HCT116 (cell line): ENCODE data around the gene TRAPPC12.

Experiments used
- CTCF ChIP-seq, 3 experiments: fragments of 200-600 bp in 1 of 3; sonication (generic) in 1 of 3; IDR thresholded peaks in 2 of 3; conservative IDR thresholded peaks in 1 of 3; 2 replicates each; pipeline ENCODE4 v1.5.1; 2012 to 2017; ENCODE audit warnings: low read depth in 2 of 3, low read length in 2 of 3, antibody characterized with exemption in 1 of 3, borderline replicate concordance in 1 of 3, control low read depth in 1 of 3, mild to moderate bottlenecking in 1 of 3, mixed read lengths in 1 of 3, mixed run types in 1 of 3, moderate library complexity in 1 of 3; ENCODE audit not compliant: insufficient read depth in 1 of 3
- EZH2 ChIP-seq: fragments of 200-600 bp; sonication (generic); IDR thresholded peaks from 2 replicates; pipeline ENCODE4 v1.6.1; 2017; ENCODE audit warnings: antibody characterized with exemption, mixed run types
- POLR2A ChIP-seq: IDR thresholded peaks from 2 replicates; pipeline ENCODE4 v1.7.0; 2011; ENCODE audit warnings: borderline replicate concordance; ENCODE audit not compliant: insufficient read depth, insufficient read length; ENCODE audit errors: extremely low read depth
- POLR2AphosphoS5 ChIP-seq: IDR thresholded peaks from 2 replicates; pipeline ENCODE4 v1.6.1; 2011; ENCODE audit warnings: mild to moderate bottlenecking, low read depth, low read length, moderate library complexity
- REST ChIP-seq: IDR thresholded peaks from 2 replicates; pipeline ENCODE4 v1.6.1; 2012; ENCODE audit warnings: low read depth
- YY1 ChIP-seq: IDR thresholded peaks from 2 replicates; pipeline ENCODE4 v1.6.1; 2011; ENCODE audit warnings: low read length, low read depth, moderate library complexity, mild to moderate bottlenecking; ENCODE audit not compliant: insufficient replicate concordance; ENCODE audit errors: extremely low read depth

GRCh38 chr2:3420769-3421397, 41.4 kb downstream of the TRAPPC12 start:
- TF ChIP-seq YY1 (no peak), REST (no peak), EZH2 (no peak), POLR2A (no peak), CTCF (IDR thresholded peaks at IDR 0.05 in 2 of 3, conservative IDR thresholded peaks at IDR 0.05 in 1 of 3; ENCODE audit: borderline replicate concordance in 1 of 3, insufficient read depth in 1 of 3, low read depth in 2 of 3, low read length in 2 of 3) (no peak), POLR2AphosphoS5 (no peak)
